Skin of body (tissue), 2 donors: Measurements from ENCODE around the gene ZKSCAN3. TPM values are rescaled to one million over a fixed set of nuclear protein-coding genes. Genes with fewer than 3 reads are reported as not detected.

Source experiments
- small RNA-seq: library from RNA; depleted of rRNA; stranded (forward); fragments of <200 nt; gene quantifications from one replicate; pipeline ENCODE3, GENCODE V24; 2014; ENCODE audit warnings: low replicate concordance
- total RNA-seq: library from RNA; depleted of rRNA; stranded (reverse); fragments of >200 nt; gene quantifications from one replicate; pipeline ENCODE4 v1.2.3, GENCODE V29; 2014

ZKSCAN3 gene
- total RNA-seq, 1 donor from 2014 or later, result 4.7 TPM

Small RNA genes within 50 kb of the gene (small RNA-seq; reads per million reads assigned to genes)
- gene AL021997.1 (not detected), gene AL021997.2 (not detected), gene RNU2-45P (not detected)

Other genes with a start within 250 kb of the ZKSCAN3 start
- gene ZSCAN16, start 225.3 kb upstream of the ZKSCAN3 start, total RNA-seq, result 2.8 TPM
- 18.1 TPM for gene ZKSCAN8, start 208.1 kb upstream of the ZKSCAN3 start, total RNA-seq
- 9.9 TPM for gene ZSCAN9, start 124.7 kb upstream of the ZKSCAN3 start, total RNA-seq
- 4.5 TPM for gene ZKSCAN4, start 97.7 kb upstream of the ZKSCAN3 start, total RNA-seq
- 0.79 TPM for gene NKAPL, start 90.7 kb upstream of the ZKSCAN3 start, total RNA-seq
- gene ZSCAN26, start 82.8 kb upstream of the ZKSCAN3 start, total RNA-seq, result 15.3 TPM
- 3.0 TPM for gene PGBD1, start 68.4 kb upstream of the ZKSCAN3 start, total RNA-seq
- 10.1 TPM for gene ZSCAN31, start 13.8 kb upstream of the ZKSCAN3 start, total RNA-seq
- gene ZSCAN12, start 49.8 kb downstream of the ZKSCAN3 start, total RNA-seq, result 8.1 TPM
- 5.1 TPM for gene ZSCAN23, start 93.5 kb downstream of the ZKSCAN3 start, total RNA-seq
- gene GPX6, start 165.8 kb downstream of the ZKSCAN3 start, total RNA-seq, result not detected
- gene GPX5, start 175.9 kb downstream of the ZKSCAN3 start, total RNA-seq, result not detected